Activated CD4-positive, alpha-beta T cell treated with anti-CD3 and anti-CD28 coated beads for 36 hours (primary cell): ENCODE data around the gene RHOU. TPM values are rescaled to one million over a fixed set of nuclear protein-coding genes. Genes with fewer than 3 reads are reported as not detected.

Experiments used
- ATAC-seq: fragments of 200-7000 bp; cut with Tn5 transposase; one replicate; pipeline ENCODE4 v1.10.0; 2021; ENCODE audit warnings: mild to moderate bottlenecking, moderate library complexity
- CTCF ChIA-PET: fragments of 350-600 bp; sonication (Branson Sonifier 250); formaldehyde crosslinking; loops from one replicate; lab custom pipeline; 2021; ENCODE audit warnings: antibody characterized with exemption; lab: Charles Lee
- POLR2A ChIA-PET: fragments of 350-600 bp; sonication (Branson Sonifier 250); formaldehyde crosslinking; loops from one replicate; lab custom pipeline; 2021; ENCODE audit warnings: antibody characterized with exemption, inconsistent platforms; lab: Charles Lee
- DNase-seq: peaks from one replicate; pipeline ENCODE4 v3.0.0-alpha.2; 2020
- H3K27ac Mint-ChIP-seq: one replicate; pipeline ENCODE4 v1.8.0; 2021; ENCODE audit warnings: mixed read lengths
- H3K27me3 Mint-ChIP-seq: one replicate; pipeline ENCODE4 v1.8.0; 2021; ENCODE audit warnings: mixed read lengths
- H3K36me3 Mint-ChIP-seq: one replicate; pipeline ENCODE4 v1.8.0; 2021; ENCODE audit warnings: low read depth, mixed read lengths
- H3K4me1 Mint-ChIP-seq: one replicate; pipeline ENCODE4 v1.8.0; 2021; ENCODE audit warnings: mixed read lengths
- H3K4me3 Mint-ChIP-seq: one replicate; pipeline ENCODE4 v1.8.0; 2021; ENCODE audit warnings: mild to moderate bottlenecking, moderate library complexity, mixed read lengths
- H3K9me3 Mint-ChIP-seq: one replicate; pipeline ENCODE4 v1.8.0; 2021; ENCODE audit warnings: low read depth, mixed read lengths
- intact Hi-C, 2 experiments: fragments of 100-400 bp; cut with DNase I in 1 of 2; cut with micrococcal nuclease in 1 of 2; formaldehyde crosslinking; loops; one replicate each; pipeline versions ENCODE4 v1.14.2 to v1.15.1; 2022 to 2024; cut with DNase I, micrococcal nuclease
- total RNA-seq, 2 experiments: library from RNA; stranded (reverse); gene quantifications; one replicate each; pipeline ENCODE4 v1.2.3, GENCODE V29; 2021

RHOU gene
- total RNA-seq, 2 experiments from 2014 or later, result 1.2 TPM

GRCh38 chr1:228777236-228777635 lies 42.0 kb downstream of the RHOU start:
- Mint-ChIP-seq H3K4me3 (no peak overlapping the region), H3K36me3 (no peaks in the 10 kb centered on the region), H3K9me3 (peaks cover 2% of the 10 kb centered on the region), H3K27me3 (no peaks in the 10 kb centered on the region), H3K27ac (no peak overlapping the region), H3K4me1 (no peaks in the 10 kb centered on the region)
- ATAC-seq (no peak), DNase-seq (no peak)
- ChIA-PET CTCF (no interaction called here), POLR2A (no interaction called here)
- intact Hi-C loops, result no loop called here

GRCh38 chr1:228778026-228778425 lies 42.7 kb downstream of the RHOU start:
- intact Hi-C loops, result no loop called here
- ChIA-PET CTCF (interaction anchor here (1.0 kb wide), 1 partner anchor 39 kb away, joined by 3 read pairs; no protein-coding TSS in a partner anchor), POLR2A (no interaction called here)
- Mint-ChIP-seq H3K9me3 (peaks cover 2% of the 10 kb centered on the region), H3K36me3 (no peaks in the 10 kb centered on the region), H3K27me3 (no peaks in the 10 kb centered on the region), H3K4me3 (no peak overlapping the region), H3K27ac (no peak overlapping the region), H3K4me1 (no peaks in the 10 kb centered on the region)
- ATAC-seq (no peak), DNase-seq (no peak)

- ATAC-seq (no peak), DNase-seq (no peak)
- intact Hi-C loops, result no loop called here
- H3K4me3 Mint-ChIP-seq, result no peak overlapping the region
- ChIA-PET CTCF (interaction anchor here (1.0 kb wide), 1 partner anchor 39 kb away, joined by 3 read pairs; no protein-coding TSS in a partner anchor), POLR2A (no interaction called here)
- no peaks in the 10 kb centered on the region for H3K4me1 Mint-ChIP-seq
- H3K27me3 Mint-ChIP-seq, result no peaks in the 10 kb centered on the region
- no peaks in the 10 kb centered on the region for H3K36me3 Mint-ChIP-seq
- H3K27ac Mint-ChIP-seq, result no peak overlapping the region
- H3K9me3 Mint-ChIP-seq, result peaks cover 2% of the 10 kb centered on the region
Observed at GRCh38 chr1:228778466-228778865, 43.2 kb downstream of the RHOU start.

- Mint-ChIP-seq H3K4me1 (no peaks in the 10 kb centered on the region), H3K27ac (no peak overlapping the region), H3K27me3 (no peaks in the 10 kb centered on the region), H3K4me3 (no peak overlapping the region), H3K9me3 (peaks cover 2% of the 10 kb centered on the region), H3K36me3 (no peaks in the 10 kb centered on the region)
- ATAC-seq (no peak), DNase-seq (no peak)
- intact Hi-C loops, result no loop called here
- ChIA-PET CTCF (interaction anchor here (0.8 kb wide), 1 partner anchor 36 kb away, joined by 3 read pairs; no protein-coding TSS in a partner anchor), POLR2A (no interaction called here)
Observed at GRCh38 chr1:228778961-228779360, 43.7 kb downstream of the RHOU start.

GRCh38 chr1:228781161-228781808 lies 46.0 kb downstream of the RHOU start:
- H3K4me3 Mint-ChIP-seq, result no peak overlapping the region
- POLR2A ChIA-PET, result no interaction called here

GRCh38 chr1:228781809-228782661 lies 46.8 kb downstream of the RHOU start:
- no peaks in the 10 kb centered on the region for H3K27me3 Mint-ChIP-seq
- ChIA-PET CTCF (no interaction called here), POLR2A (no interaction called here)
- DNase-seq, result no peak
- peaks cover 2% of the 10 kb centered on the region for H3K9me3 Mint-ChIP-seq
- intact Hi-C loops, result no loop called here
- no peak overlapping the region for H3K4me3 Mint-ChIP-seq
- no peak overlapping the region for H3K27ac Mint-ChIP-seq
- no peaks in the 10 kb centered on the region for H3K4me1 Mint-ChIP-seq
- no peak for ATAC-seq
- H3K36me3 Mint-ChIP-seq, result no peaks in the 10 kb centered on the region

More at GRCh38 chr1:228781161-228781808, 46.0 kb downstream of the RHOU start:
- Mint-ChIP-seq H3K9me3 (peaks cover 2% of the 10 kb centered on the region), H3K36me3 (no peaks in the 10 kb centered on the region), H3K27ac (no peak overlapping the region), H3K4me1 (no peaks in the 10 kb centered on the region), H3K27me3 (no peaks in the 10 kb centered on the region)
- DNase-seq, result no peak
- CTCF ChIA-PET, result no interaction called here
- intact Hi-C loops, result no loop called here
- ATAC-seq, result no peak

- H3K9me3 Mint-ChIP-seq, result peaks cover 2% of the 10 kb centered on the region
- H3K27me3 Mint-ChIP-seq, result no peaks in the 10 kb centered on the region
- H3K36me3 Mint-ChIP-seq, result no peaks in the 10 kb centered on the region
- DNase-seq, result no peak
- intact Hi-C loops, result no loop called here
- POLR2A ChIA-PET, result no interaction called here
- ATAC-seq, result peak; percentile 58
- H3K27ac Mint-ChIP-seq, result no peak overlapping the region
- H3K4me1 Mint-ChIP-seq, result no peaks in the 10 kb centered on the region
- H3K4me3 Mint-ChIP-seq, result no peak overlapping the region
- CTCF ChIA-PET, result interaction anchor here (0.7 kb wide), 1 partner anchor 1705 kb away, joined by 4 read pairs; no protein-coding TSS in a partner anchor
Observed at GRCh38 chr1:228782662-228783417, 47.6 kb downstream of the RHOU start.

GRCh38 chr1:228783418-228784040 lies 48.2 kb downstream of the RHOU start:
- DNase-seq (no peak), ATAC-seq (no peak)
- Mint-ChIP-seq H3K9me3 (no peaks in the 10 kb centered on the region), H3K4me1 (no peaks in the 10 kb centered on the region), H3K27me3 (no peaks in the 10 kb centered on the region), H3K27ac (no peak overlapping the region), H3K36me3 (no peaks in the 10 kb centered on the region), H3K4me3 (no peak overlapping the region)
- intact Hi-C loops, result no loop called here
- ChIA-PET CTCF (interaction anchor here (0.5 to 0.7 kb wide), 2 partner anchors 959 to 1706 kb away, joined by 3 to 4 read pairs; no protein-coding TSS in a partner anchor), POLR2A (no interaction called here)

- H3K27me3 Mint-ChIP-seq, result no peaks in the 10 kb centered on the region
- DNase-seq, result no peak
- H3K9me3 Mint-ChIP-seq, result no peaks in the 10 kb centered on the region
- CTCF ChIA-PET, result interaction anchor here (0.5 to 0.6 kb wide), 2 partner anchors 699 to 960 kb away, joined by 3 read pairs; no protein-coding TSS in a partner anchor
- H3K27ac Mint-ChIP-seq, result no peak overlapping the region
- POLR2A ChIA-PET, result no interaction called here
- no peak for ATAC-seq
- no peaks in the 10 kb centered on the region for H3K4me1 Mint-ChIP-seq
- H3K36me3 Mint-ChIP-seq, result no peaks in the 10 kb centered on the region
- intact Hi-C loops, result no loop called here
- H3K4me3 Mint-ChIP-seq, result no peak overlapping the region
Observed at GRCh38 chr1:228784181-228784580, 48.9 kb downstream of the RHOU start.

GRCh38 chr1:228785366-228786330 lies 50.4 kb downstream of the RHOU start:
- ChIA-PET POLR2A (no interaction called here), CTCF (interaction anchor here (0.8 to 0.9 kb wide), 2 partner anchors 442 to 560 kb away, joined by 3 read pairs; no protein-coding TSS in a partner anchor)
- Mint-ChIP-seq H3K4me1 (peaks cover 1% of the 10 kb centered on the region), H3K27me3 (no peaks in the 10 kb centered on the region), H3K9me3 (no peaks in the 10 kb centered on the region), H3K36me3 (no peaks in the 10 kb centered on the region), H3K27ac (no peak overlapping the region), H3K4me3 (no peak overlapping the region)
- intact Hi-C loops, result no loop called here
- ATAC-seq, result no peak
- DNase-seq, result no peak
